ENCODE data around the gene ZNF335. TPM values are rescaled to one million over a fixed set of nuclear protein-coding genes. Genes with fewer than 3 reads are reported as not detected.

ZNF335 gene
- total and polyA plus RNA-seq, 2 of the 13 experiments (the other 11 are each of a cell fraction or from before 2014, with no cell fraction given) = 9.7 to 13.7 TPM

DNA sequence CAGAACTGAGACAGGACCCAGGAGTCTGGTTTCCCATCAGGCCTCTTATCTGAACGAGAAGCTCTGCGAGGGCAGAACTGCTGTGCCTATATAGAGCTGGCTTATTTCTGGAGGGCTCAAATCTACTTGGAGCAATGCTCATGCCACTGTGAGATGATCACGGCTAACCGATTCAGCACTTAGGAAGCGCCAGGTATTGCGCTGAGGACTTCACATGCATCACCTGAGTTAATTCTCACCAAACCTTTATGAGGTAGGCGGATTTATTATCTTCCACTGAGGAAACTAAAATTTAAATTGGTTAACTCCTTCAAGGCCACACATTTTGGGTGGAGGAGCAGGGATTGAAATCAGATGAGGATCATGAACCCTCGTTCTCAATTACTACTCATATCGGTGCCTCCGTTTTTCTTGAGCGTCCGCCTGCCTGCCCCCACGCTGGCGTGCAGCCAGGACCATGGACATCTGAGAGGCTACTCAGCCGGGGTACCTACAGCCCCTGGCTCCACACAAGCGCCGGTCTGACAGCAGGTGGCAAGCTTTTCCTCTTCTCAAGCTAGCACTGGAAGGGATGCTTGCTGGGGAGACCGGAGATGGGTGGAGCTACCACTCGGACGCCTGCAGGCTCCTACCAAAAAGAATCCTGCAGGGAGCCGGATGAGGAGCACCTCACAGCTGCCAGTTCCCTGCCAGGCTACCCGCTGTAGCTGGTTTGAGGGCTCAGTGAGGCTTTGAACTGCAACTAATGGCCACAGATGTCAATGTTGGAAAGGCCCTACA lies 38.5 kb downstream of the ZNF335 start (continued):
- TF ChIP-seq, protein P1, sequence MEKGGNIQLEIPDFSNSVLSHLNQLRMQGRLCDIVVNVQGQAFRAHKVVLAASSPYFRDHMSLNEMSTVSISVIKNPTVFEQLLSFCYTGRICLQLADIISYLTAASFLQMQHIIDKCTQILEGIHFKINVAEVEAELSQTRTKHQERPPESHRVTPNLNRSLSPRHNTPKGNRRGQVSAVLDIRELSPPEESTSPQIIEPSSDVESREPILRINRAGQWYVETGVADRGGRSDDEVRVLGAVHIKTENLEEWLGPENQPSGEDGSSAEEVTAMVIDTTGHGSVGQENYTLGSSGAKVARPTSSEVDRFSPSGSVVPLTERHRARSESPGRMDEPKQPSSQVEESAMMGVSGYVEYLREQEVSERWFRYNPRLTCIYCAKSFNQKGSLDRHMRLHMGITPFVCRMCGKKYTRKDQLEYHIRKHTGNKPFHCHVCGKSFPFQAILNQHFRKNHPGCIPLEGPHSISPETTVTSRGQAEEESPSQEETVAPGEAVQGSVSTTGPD (CRISPR knock-in tag; IDR thresholded peaks at IDR 0.05) = no peak
- TF ChIP-seq ATRX (CRISPR knock-in tag; IDR thresholded peaks at IDR 0.05; ENCODE audit: borderline replicate concordance) (no peak; the same call in 1 of the 2 replicates), GATA4 (IDR thresholded peaks at IDR 0.05; ENCODE audit: borderline replicate concordance, low read depth) (no peak), HMGXB3 (CRISPR knock-in tag; IDR thresholded peaks at IDR 0.05; ENCODE audit: borderline replicate concordance) (peak; percentile 68; the same call in 1 of the 2 replicates), ZNF207 (IDR thresholded peaks at IDR 0.05; ENCODE audit: borderline replicate concordance) (no peak), ZNF138 (CRISPR knock-in tag; IDR thresholded peaks at IDR 0.05; ENCODE audit: low read depth) (0 out of 2 replicates have a peak, but pooled peaks have one; percentile 59), ZNF407 (CRISPR knock-in tag; IDR thresholded peaks at IDR 0.05; ENCODE audit: not compliant biosample characterization) (no peak), SETDB1 (CRISPR knock-in tag; IDR thresholded peaks at IDR 0.05; ENCODE audit: borderline replicate concordance) (no peak), EEA1 (CRISPR knock-in tag; IDR thresholded peaks at IDR 0.05; ENCODE audit: borderline replicate concordance) (no peak), ZNF530 (CRISPR knock-in tag; IDR thresholded peaks at IDR 0.05; ENCODE audit: low read depth) (0 out of 2 replicates have a peak, but pooled peaks have one; percentile 5), POGZ (CRISPR knock-in tag; IDR thresholded peaks at IDR 0.05) (no peak), POLR2A (IDR thresholded peaks at IDR 0.05; ENCODE audit: insufficient read depth in 1 of 2, low read depth in 2 of 2, low read length in 2 of 2) (peak; percentile 65 to 82; a peak in 3 of 4 replicates), ZFP82 (CRISPR knock-in tag; IDR thresholded peaks at IDR 0.05; ENCODE audit: borderline replicate concordance) (no peak)
- TF ChIP-seq, protein P2, sequence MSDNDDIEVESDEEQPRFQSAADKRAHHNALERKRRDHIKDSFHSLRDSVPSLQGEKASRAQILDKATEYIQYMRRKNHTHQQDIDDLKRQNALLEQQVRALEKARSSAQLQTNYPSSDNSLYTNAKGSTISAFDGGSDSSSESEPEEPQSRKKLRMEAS (IDR thresholded peaks at IDR 0.05) = peak; percentile 53; the same call in 1 of the 2 replicates

Data from HepG2 (cell line).